ENCODE data around the gene HTATSF1. TPM values are rescaled to one million over a fixed set of nuclear protein-coding genes. Genes with fewer than 3 reads are reported as not detected.

The HTATSF1 gene
- total RNA-seq, 1 donor from 2014 or later: 23.9 TPM

- intact Hi-C loops (cut with DNase I): no loop called here
- TF ChIP-seq CTCF (IDR thresholded peaks at IDR 0.05): no peak
Measured at GRCh38 chrX:136540226-136540625, 42.8 kb downstream of the HTATSF1 start.

GRCh38 chrX:136541294-136541693 is 43.9 kb downstream of the HTATSF1 start:
- no peak for DNase-seq

More at GRCh38 chrX:136540226-136540625, 42.8 kb downstream of the HTATSF1 start:
- Histone ChIP-seq H3K4me1 (no peaks in the 10 kb centered on the region), H3K36me3 (no peaks in the 10 kb centered on the region), H3K27ac (no peak overlapping the region), H3K4me3 (no peak overlapping the region), H3K9me3 (no peaks in the 10 kb centered on the region), H3K27me3 (no peaks in the 10 kb centered on the region)
- no peak for DNase-seq
- no peak for ATAC-seq

GRCh38 chrX:136542281-136542680 is 44.9 kb downstream of the HTATSF1 start:
- Histone ChIP-seq H3K27ac (no peak overlapping the region), H3K4me3 (no peak overlapping the region), H3K4me1 (no peaks in the 10 kb centered on the region), H3K27me3 (no peaks in the 10 kb centered on the region), H3K36me3 (no peaks in the 10 kb centered on the region), H3K9me3 (no peaks in the 10 kb centered on the region)
- DNase-seq (no peak), ATAC-seq (no peak)
- no peak for TF ChIP-seq CTCF (IDR thresholded peaks at IDR 0.05)
- intact Hi-C loops (cut with DNase I): no loop called here

More at GRCh38 chrX:136541294-136541693, 43.9 kb downstream of the HTATSF1 start:
- Histone ChIP-seq H3K27me3 (no peaks in the 10 kb centered on the region), H3K36me3 (no peaks in the 10 kb centered on the region), H3K4me1 (no peaks in the 10 kb centered on the region), H3K4me3 (no peak overlapping the region), H3K27ac (no peak overlapping the region), H3K9me3 (no peaks in the 10 kb centered on the region)
- intact Hi-C loops (cut with DNase I): no loop called here
- ATAC-seq: no peak
- TF ChIP-seq CTCF (IDR thresholded peaks at IDR 0.05): no peak

- ATAC-seq (no peak), DNase-seq (no peak)
- no peaks in the 10 kb centered on the region for H3K9me3 ChIP-seq
- no peak overlapping the region for H3K27ac ChIP-seq
- H3K4me1 ChIP-seq: no peaks in the 10 kb centered on the region
- no peaks in the 10 kb centered on the region for H3K27me3 ChIP-seq
- no peak for TF ChIP-seq CTCF (IDR thresholded peaks at IDR 0.05)
- no peaks in the 10 kb centered on the region for H3K36me3 ChIP-seq
- intact Hi-C loops (cut with DNase I): no loop called here
- H3K4me3 ChIP-seq: no peak overlapping the region
Measured at GRCh38 chrX:136546371-136546781, 49.0 kb downstream of the HTATSF1 start.

- Histone ChIP-seq H3K4me3 (no peak overlapping the region), H3K9me3 (no peaks in the 10 kb centered on the region), H3K27me3 (no peaks in the 10 kb centered on the region), H3K27ac (no peak overlapping the region), H3K4me1 (no peaks in the 10 kb centered on the region), H3K36me3 (no peaks in the 10 kb centered on the region)
- ATAC-seq: no peak
- no peak for DNase-seq
- intact Hi-C loops (cut with DNase I): no loop called here
- no peak for TF ChIP-seq CTCF (IDR thresholded peaks at IDR 0.05)
Measured at GRCh38 chrX:136549226-136549625, 51.8 kb downstream of the HTATSF1 start.

- DNase-seq: no peak
- Histone ChIP-seq H3K27ac (no peak overlapping the region), H3K27me3 (no peaks in the 10 kb centered on the region), H3K36me3 (no peaks in the 10 kb centered on the region), H3K4me1 (no peaks in the 10 kb centered on the region), H3K4me3 (no peak overlapping the region), H3K9me3 (no peaks in the 10 kb centered on the region)
- TF ChIP-seq CTCF (IDR thresholded peaks at IDR 0.05): no peak
- ATAC-seq: no peak
- intact Hi-C loops (cut with DNase I): no loop called here
Measured at GRCh38 chrX:136551410-136551809, 54.0 kb downstream of the HTATSF1 start.
